SU-DHL-6 (cell line): ENCODE data around the gene CCNQ.

Experiments used
- CTCF ChIP-seq: fragments of 200-600 bp; sonication (generic); IDR thresholded peaks from one replicate; pipeline ENCODE4 v1.5.1; 2017; ENCODE audit warnings: antibody characterized with exemption, mild to moderate bottlenecking, low read length, moderate library complexity; ENCODE audit not compliant: insufficient read depth, poor library complexity, severe bottlenecking
- EZH2phosphoT487 ChIP-seq: fragments of 200-600 bp; sonication (generic), shearing (Covaris generic); conservative IDR thresholded peaks from 2 replicates; pipeline ENCODE4 v1.6.1; 2018; ENCODE audit warnings: mild to moderate bottlenecking, antibody characterized with exemption, low read length, moderate library complexity, mixed read lengths

- no peak for TF ChIP-seq CTCF
- no peak for TF ChIP-seq EZH2phosphoT487
These were observed 3.7 kb upstream of the CCNQ start for GRCh38 chrX:153602601-153603000.
